Mesenchymal stem cell (in vitro differentiated cells and primary cell): ENCODE results near the gene MSTN.

Experiments used
- DNase-seq: peaks from one replicate; pipeline ENCODE4 v3.0.0-alpha.2; 2013
- H2AFZ ChIP-seq: one replicate; pipeline ENCODE4 v1.6.1; 2013; ENCODE audit warnings: low read depth, mild to moderate bottlenecking, control low read depth, inconsistent platforms, low read length, moderate library complexity
- H2AK5ac ChIP-seq: 2 replicates; pipeline ENCODE4 v1.6.1; 2013; ENCODE audit warnings: low read length, moderate library complexity, mild to moderate bottlenecking, inconsistent platforms; ENCODE audit not compliant: severe bottlenecking
- H2BK120ac ChIP-seq: one replicate; pipeline ENCODE4 v1.6.1; 2013; ENCODE audit warnings: low read depth, mild to moderate bottlenecking, inconsistent platforms, low read length, moderate library complexity
- H2BK12ac ChIP-seq, 2 experiments: one replicate each; pipeline ENCODE4 v1.6.1; 2013; ENCODE audit warnings: inconsistent platforms in 2 of 2, low read length in 2 of 2, mild to moderate bottlenecking in 2 of 2, moderate library complexity in 2 of 2, control low read depth in 1 of 2
- H2BK15ac ChIP-seq: one replicate; pipeline ENCODE4 v1.6.1; 2013; ENCODE audit warnings: mild to moderate bottlenecking, low read depth, inconsistent platforms; ENCODE audit not compliant: poor library complexity, severe bottlenecking
- H2BK5ac ChIP-seq: 2 replicates; pipeline ENCODE4 v1.6.1; 2013; ENCODE audit warnings: low read depth, mild to moderate bottlenecking, low read length, control low read depth, inconsistent platforms; ENCODE audit not compliant: poor library complexity, severe bottlenecking
- H3K14ac ChIP-seq, 2 experiments: one replicate each; pipeline ENCODE4 v1.6.1; 2013; ENCODE audit warnings: inconsistent platforms in 2 of 2, low read length in 2 of 2, control low read depth in 1 of 2, mild to moderate bottlenecking in 1 of 2, moderate library complexity in 1 of 2
- H3K18ac ChIP-seq, 2 experiments: one replicate each; pipeline ENCODE4 v1.6.1; 2013; ENCODE audit warnings: inconsistent platforms in 2 of 2, low read length in 2 of 2, control low read depth in 1 of 2, low read depth in 1 of 2, mild to moderate bottlenecking in 1 of 2
- H3K23ac ChIP-seq, 2 experiments: one replicate each; pipeline ENCODE4 v1.6.1; 2013; ENCODE audit warnings: inconsistent platforms in 2 of 2, low read length in 2 of 2, mild to moderate bottlenecking in 2 of 2, moderate library complexity in 2 of 2, control low read depth in 1 of 2
- H3K27ac ChIP-seq: 2 replicates; pipeline ENCODE4 v1.5.1; 2013; ENCODE audit warnings: mild to moderate bottlenecking, moderate library complexity, low read length, control low read depth, inconsistent platforms; ENCODE audit not compliant: poor library complexity, severe bottlenecking
- H3K27me3 ChIP-seq, 2 experiments: 2 replicates each; pipeline versions ENCODE4 v1.6.1 to v1.7.0; 2013; ENCODE audit warnings: low read length in 2 of 2, mild to moderate bottlenecking in 2 of 2, moderate library complexity in 2 of 2, control low read depth in 1 of 2, inconsistent platforms in 1 of 2; ENCODE audit not compliant: control insufficient read depth in 1 of 2, insufficient read depth in 1 of 2
- H3K36me3 ChIP-seq, 2 experiments: 2 replicates each; pipeline versions ENCODE4 v1.6.1 to v1.7.0; 2013; ENCODE audit warnings: low read length in 2 of 2, control low read depth in 1 of 2, inconsistent platforms in 1 of 2, low read depth in 1 of 2, mild to moderate bottlenecking in 1 of 2; ENCODE audit not compliant: insufficient read depth in 2 of 2, control insufficient read depth in 1 of 2
- H3K4ac ChIP-seq, 2 experiments: one replicate each; pipeline ENCODE4 v1.6.1; 2013; ENCODE audit warnings: inconsistent platforms in 2 of 2, low read length in 2 of 2, mild to moderate bottlenecking in 2 of 2, moderate library complexity in 2 of 2, control low read depth in 1 of 2, low read depth in 1 of 2
- H3K4me1 ChIP-seq: 2 replicates; pipeline ENCODE4 v1.6.1; 2013; ENCODE audit warnings: low read depth, low read length, control low read depth; ENCODE audit not compliant: control insufficient read depth, insufficient read depth
- H3K4me2 ChIP-seq: 2 replicates; pipeline ENCODE4 v1.6.1; 2013; ENCODE audit warnings: low read length, mild to moderate bottlenecking, inconsistent platforms; ENCODE audit not compliant: poor library complexity, severe bottlenecking
- H3K4me3 ChIP-seq, 2 experiments: 2 replicates each; pipeline versions ENCODE4 v1.5.1 to v1.7.0; 2013; ENCODE audit warnings: low read length in 2 of 2, mild to moderate bottlenecking in 2 of 2, control low read depth in 1 of 2, low read depth in 1 of 2; ENCODE audit not compliant: insufficient read depth in 1 of 2
- H3K79me1 ChIP-seq: replicated peaks from 2 replicates; pipeline ENCODE4 v1.6.1; 2013; ENCODE audit warnings: mild to moderate bottlenecking, control low read depth, low read length, inconsistent platforms; ENCODE audit not compliant: poor library complexity, severe bottlenecking
- H3K9ac ChIP-seq: 2 replicates; pipeline ENCODE4 v1.7.0; 2013; ENCODE audit warnings: mild to moderate bottlenecking, low read length, moderate library complexity
- H3K9me3 ChIP-seq: 2 replicates; pipeline ENCODE4 v1.7.0; 2013; ENCODE audit warnings: mild to moderate bottlenecking, low read length; ENCODE audit not compliant: control insufficient read depth
- H4K8ac ChIP-seq: one replicate; pipeline ENCODE4 v1.6.1; 2013; ENCODE audit warnings: inconsistent platforms, mild to moderate bottlenecking, low read length, moderate library complexity
- H4K91ac ChIP-seq: one replicate; pipeline ENCODE4 v1.6.1; 2013; ENCODE audit warnings: mild to moderate bottlenecking, low read length, inconsistent platforms
- WGBS: methylation state at CpG from one replicate; pipeline ENCODE4 v1.1.7; 2013; ENCODE audit warnings: mixed read lengths; 5-methylcytosine and 5-hydroxymethylcytosine counted together

MSTN gene

GRCh38 chr2:190062053-190062452 is 476 bp downstream of the MSTN start:
- no peak for DNase-seq
- no peaks in the 10 kb centered on the region for H3K79me1 ChIP-seq
- H3K9me3 ChIP-seq, result no peaks in the 10 kb centered on the region
- no peak overlapping the region for H4K91ac ChIP-seq
- WGBS, result 100% methylated on average over 6 of the region's 6 CpGs
- H2BK120ac ChIP-seq, result no peak overlapping the region
- no peak overlapping the region for H3K23ac ChIP-seq
- H3K36me3 ChIP-seq, result no peaks in the 10 kb centered on the region
- no peak overlapping the region for H3K4ac ChIP-seq
- H3K18ac ChIP-seq, result no peak overlapping the region
- no peak overlapping the region for H2BK15ac ChIP-seq
- H2BK12ac ChIP-seq, result no peak overlapping the region
- no peak overlapping the region for H3K4me2 ChIP-seq
- H3K14ac ChIP-seq, result no peak overlapping the region
- H3K27ac ChIP-seq, result no peak overlapping the region
- no peaks in the 10 kb centered on the region for H3K4me1 ChIP-seq
- no peaks in the 10 kb centered on the region for H3K27me3 ChIP-seq
- H2BK5ac ChIP-seq, result no peak overlapping the region
- H2AFZ ChIP-seq, result no peak overlapping the region
- H2AK5ac ChIP-seq, result no peak overlapping the region
- no peak overlapping the region for H3K9ac ChIP-seq
- H4K8ac ChIP-seq, result no peak overlapping the region
- no peak overlapping the region for H3K4me3 ChIP-seq

GRCh38 chr2:190060626-190061025 is 1.9 kb downstream of the MSTN start:
- Histone ChIP-seq H2BK120ac (no peak overlapping the region), H3K36me3 (no peaks in the 10 kb centered on the region), H2AK5ac (no peak overlapping the region), H3K18ac (no peak overlapping the region), H2BK15ac (no peak overlapping the region), H4K91ac (no peak overlapping the region), H3K23ac (no peak overlapping the region), H3K79me1 (no peaks in the 10 kb centered on the region), H3K14ac (no peak overlapping the region), H2BK12ac (no peak overlapping the region), H3K27me3 (no peaks in the 10 kb centered on the region), H3K4me3 (no peak overlapping the region), H3K9ac (no peak overlapping the region), H3K27ac (no peak overlapping the region), H4K8ac (no peak overlapping the region), H2BK5ac (no peak overlapping the region), H2AFZ (no peak overlapping the region), H3K4me1 (no peaks in the 10 kb centered on the region), H3K9me3 (no peaks in the 10 kb centered on the region), H3K4ac (no peak overlapping the region), H3K4me2 (no peak overlapping the region)
- no peak for DNase-seq
- WGBS, result 100% methylated on average over 2 of the region's 2 CpGs

GRCh38 chr2:190060019-190060418 is 2.5 kb downstream of the MSTN start:
- no peak overlapping the region for H2BK15ac ChIP-seq
- no peak for DNase-seq
- no peaks in the 10 kb centered on the region for H3K9me3 ChIP-seq
- H3K4me1 ChIP-seq, result no peaks in the 10 kb centered on the region
- H3K4me3 ChIP-seq, result no peak overlapping the region
- H3K9ac ChIP-seq, result no peak overlapping the region
- no peak overlapping the region for H3K4me2 ChIP-seq
- no peak overlapping the region for H4K91ac ChIP-seq
- no peak overlapping the region for H2AK5ac ChIP-seq
- no peaks in the 10 kb centered on the region for H3K27me3 ChIP-seq
- H3K14ac ChIP-seq, result no peak overlapping the region
- H3K79me1 ChIP-seq, result no peaks in the 10 kb centered on the region
- H3K27ac ChIP-seq, result no peak overlapping the region
- H3K36me3 ChIP-seq, result no peaks in the 10 kb centered on the region
- no peak overlapping the region for H4K8ac ChIP-seq
- H3K18ac ChIP-seq, result no peak overlapping the region
- H3K23ac ChIP-seq, result no peak overlapping the region
- H3K4ac ChIP-seq, result no peak overlapping the region
- 100% methylated on average over 2 of the region's 4 CpGs for WGBS
- no peak overlapping the region for H2BK5ac ChIP-seq
- no peak overlapping the region for H2AFZ ChIP-seq
- H2BK12ac ChIP-seq, result no peak overlapping the region
- H2BK120ac ChIP-seq, result no peak overlapping the region

GRCh38 chr2:190053426-190053825 is 9.1 kb downstream of the MSTN start:
- Histone ChIP-seq H3K4ac (no peak overlapping the region), H4K91ac (no peak overlapping the region), H2BK15ac (no peak overlapping the region), H3K4me1 (no peaks in the 10 kb centered on the region), H3K14ac (no peak overlapping the region), H4K8ac (no peak overlapping the region), H2AK5ac (no peak overlapping the region), H3K79me1 (no peaks in the 10 kb centered on the region), H3K4me3 (no peak overlapping the region), H3K36me3 (no peaks in the 10 kb centered on the region), H3K9me3 (no peaks in the 10 kb centered on the region), H3K4me2 (no peak overlapping the region), H3K18ac (no peak overlapping the region), H3K27me3 (no peaks in the 10 kb centered on the region), H3K23ac (no peak overlapping the region), H3K9ac (no peak overlapping the region), H2AFZ (no peak overlapping the region), H2BK5ac (no peak overlapping the region), H2BK120ac (no peak overlapping the region), H3K27ac (no peak overlapping the region), H2BK12ac (no peak overlapping the region)
- DNase-seq, result no peak
- WGBS, result 92% methylated on average over 3 of the region's 5 CpGs
